CD4-positive, alpha-beta T cell treated with Interleukin-4 for 1 hour (primary cell): ENCODE data around the gene MPC2.
"Not testable (repeated sequence)": the region's sequence is repeated elsewhere in the genome, so short reads cannot be mapped to it uniquely, and the experiment has no call there.

Experiments used
- DNase-seq, 2 donors: peaks; one replicate each; pipeline ENCODE4 v3.0.0-alpha.2; 2020 to 2022

Gene MPC2

DNA sequence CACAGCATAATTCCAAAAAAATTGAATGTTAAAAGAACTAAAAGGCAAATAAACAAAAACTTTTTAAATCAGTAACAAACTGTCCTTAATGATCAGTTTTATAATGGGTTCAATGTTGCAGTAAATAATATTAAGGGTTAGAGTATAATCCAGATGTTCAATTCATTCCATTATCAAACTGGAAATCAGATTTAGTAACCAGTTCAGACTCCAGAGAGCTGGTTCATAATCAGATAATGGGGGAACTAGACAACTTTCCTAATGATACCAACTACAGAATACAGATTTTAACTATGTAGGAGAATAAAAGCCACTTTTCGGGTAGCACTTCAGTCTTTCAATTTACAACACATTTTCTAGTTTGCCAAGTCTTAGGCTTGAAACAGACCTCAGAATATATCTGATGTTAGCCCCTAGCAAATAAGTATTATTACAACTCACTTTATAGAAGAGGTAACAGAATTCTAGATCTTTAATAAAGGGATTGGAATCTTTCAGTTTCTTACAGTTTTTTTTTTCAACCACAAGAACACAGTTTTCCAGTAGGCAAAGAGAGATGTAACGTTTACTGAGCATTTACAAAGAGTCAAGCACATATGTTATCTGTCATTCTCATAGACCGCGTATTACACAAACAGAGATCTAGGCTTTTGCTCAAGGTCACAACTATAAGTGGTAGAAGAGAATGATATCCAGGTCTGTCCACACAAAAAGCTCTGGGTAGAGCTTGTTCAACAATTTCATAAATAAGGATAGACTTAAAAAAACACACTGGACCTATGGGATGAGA is 2.3 kb downstream of the MPC2 start:
- DNase-seq, result peak in 1 of 2 donors; percentile 9

DNA sequence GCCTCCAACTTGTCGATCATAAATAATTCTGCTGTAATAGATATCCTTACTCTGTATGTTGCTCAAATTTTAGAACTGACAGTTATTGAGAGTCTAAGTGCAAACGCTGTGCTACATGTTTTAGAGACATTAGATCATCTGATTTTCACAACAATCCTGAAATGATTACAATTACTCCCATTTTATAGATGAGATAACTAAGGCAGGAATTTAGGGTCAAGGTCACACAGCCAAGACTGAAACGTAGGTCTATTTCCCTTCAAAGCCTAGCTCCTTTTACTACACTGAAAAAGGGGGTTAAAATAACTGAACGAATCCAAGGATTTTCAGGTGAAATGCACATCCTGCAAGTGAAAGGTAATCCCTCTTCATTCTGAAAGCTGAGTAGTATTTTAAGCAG is 3.1 kb downstream of the MPC2 start:
- no peak for DNase-seq

DNA sequence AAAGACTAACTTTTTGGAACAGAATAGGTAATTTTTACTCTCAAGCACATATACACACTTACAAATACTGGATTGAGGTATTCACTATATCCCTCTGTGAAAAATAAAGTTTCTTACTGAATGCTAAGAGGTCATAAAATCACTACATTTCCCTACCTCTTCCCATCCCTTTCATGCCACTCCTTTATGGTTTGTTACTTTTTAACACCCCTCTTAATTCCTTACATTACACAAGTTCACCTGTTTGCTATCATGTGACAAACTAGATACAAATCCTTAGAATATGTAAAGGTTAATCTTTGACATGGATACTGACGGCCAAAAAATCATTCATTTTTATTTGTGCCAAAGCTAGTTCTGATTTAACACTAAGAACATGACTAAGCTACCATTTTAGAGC is 7.1 kb downstream of the MPC2 start:
- DNase-seq, result no peak

DNA sequence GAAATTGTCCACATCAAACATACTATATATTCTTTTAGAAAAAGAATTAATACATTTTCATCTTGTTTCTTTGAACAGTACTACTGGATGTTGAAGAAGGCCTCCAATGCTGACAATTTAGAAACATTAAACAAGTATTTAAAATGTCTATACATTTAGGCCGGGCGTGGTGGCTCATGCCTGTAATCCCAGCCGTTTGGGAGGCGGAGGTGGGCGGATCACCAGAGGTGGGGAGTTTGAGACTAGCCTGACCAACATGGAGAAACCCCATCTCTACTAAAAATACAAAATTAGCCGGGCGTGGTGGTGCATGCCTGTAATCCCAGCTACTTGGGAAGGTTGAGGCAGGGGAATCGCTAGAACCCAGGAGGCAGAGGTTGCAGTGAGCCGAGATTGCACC is 8.0 kb downstream of the MPC2 start:
- not testable (repeated sequence) for DNase-seq

DNA sequence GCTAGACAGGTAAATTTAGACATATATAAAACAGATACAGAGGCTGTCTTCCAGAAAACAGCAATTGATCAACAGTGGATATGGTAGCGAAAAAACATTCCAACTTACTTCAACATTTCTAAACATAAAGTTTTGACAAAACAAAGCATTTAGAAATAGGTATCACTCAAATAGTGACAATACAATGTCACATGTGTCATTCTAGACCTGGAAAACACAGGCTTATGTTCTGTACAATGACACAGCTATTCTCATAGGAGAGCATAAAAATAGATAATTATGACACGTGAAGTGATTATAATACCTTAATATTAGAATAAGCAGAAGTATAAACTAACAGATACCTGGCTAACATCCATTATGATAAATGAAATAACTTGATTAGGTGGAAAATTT is 8.4 kb downstream of the MPC2 start:
- DNase-seq, result no peak

DNA sequence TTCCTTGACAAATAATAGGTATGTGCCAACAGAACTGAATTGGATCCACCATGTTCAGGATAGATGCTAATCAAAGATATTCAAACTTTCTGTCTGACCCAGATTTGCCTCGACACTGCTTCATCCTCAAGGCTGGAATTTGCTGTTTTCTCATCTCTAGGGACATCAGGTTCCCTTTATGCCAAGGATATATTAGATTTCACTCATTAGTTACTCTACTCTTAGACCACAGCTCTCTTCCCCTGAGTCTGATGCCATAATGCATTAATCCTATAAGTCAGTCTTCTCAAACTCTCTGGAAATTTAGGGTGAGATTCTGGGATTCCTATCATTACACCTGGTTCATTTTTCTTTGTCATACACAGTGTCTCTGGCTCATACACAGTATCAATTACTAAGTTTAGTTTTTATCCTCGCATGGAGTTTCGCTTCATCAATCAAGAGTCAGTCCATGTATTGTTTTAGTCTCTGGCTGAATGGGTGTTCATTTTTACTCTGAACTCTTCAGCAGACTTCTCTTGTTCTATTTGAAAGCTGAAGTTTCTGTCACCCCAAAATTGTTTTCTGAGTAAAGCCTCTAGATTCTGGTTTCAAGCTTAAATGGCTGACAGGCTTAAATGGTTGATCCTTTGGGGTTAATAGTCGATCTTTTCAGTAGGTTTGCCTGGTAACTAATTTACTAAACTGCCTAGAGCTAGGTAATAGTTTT is 9.7 kb downstream of the MPC2 start:
- DNase-seq, result no peak

DNA sequence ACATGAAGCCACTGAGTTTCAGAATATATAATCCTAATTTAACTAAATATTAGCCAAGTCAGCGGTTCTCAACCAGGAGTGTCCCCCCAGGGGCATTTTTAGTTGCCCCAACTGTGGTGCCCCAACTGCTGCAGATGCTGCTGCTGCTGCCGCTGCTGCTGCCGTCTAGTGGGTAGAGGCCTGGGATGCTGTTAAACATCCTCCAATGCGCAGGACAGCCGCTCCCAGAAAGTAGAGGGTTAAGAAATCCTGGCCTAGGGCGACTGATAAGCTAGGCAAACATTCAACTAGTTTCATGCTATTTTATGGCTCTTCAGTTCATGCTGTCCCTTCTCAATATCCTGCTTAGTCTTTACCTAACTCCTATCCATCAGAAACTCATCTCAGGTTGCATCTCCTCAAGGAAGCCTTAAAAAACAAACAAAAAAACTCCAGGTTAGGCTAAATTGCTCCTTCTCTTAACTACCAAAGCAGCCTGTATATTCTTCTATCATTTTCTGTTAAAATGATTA is 10.3 kb downstream of the MPC2 start:
- DNase-seq, result no peak

DNA sequence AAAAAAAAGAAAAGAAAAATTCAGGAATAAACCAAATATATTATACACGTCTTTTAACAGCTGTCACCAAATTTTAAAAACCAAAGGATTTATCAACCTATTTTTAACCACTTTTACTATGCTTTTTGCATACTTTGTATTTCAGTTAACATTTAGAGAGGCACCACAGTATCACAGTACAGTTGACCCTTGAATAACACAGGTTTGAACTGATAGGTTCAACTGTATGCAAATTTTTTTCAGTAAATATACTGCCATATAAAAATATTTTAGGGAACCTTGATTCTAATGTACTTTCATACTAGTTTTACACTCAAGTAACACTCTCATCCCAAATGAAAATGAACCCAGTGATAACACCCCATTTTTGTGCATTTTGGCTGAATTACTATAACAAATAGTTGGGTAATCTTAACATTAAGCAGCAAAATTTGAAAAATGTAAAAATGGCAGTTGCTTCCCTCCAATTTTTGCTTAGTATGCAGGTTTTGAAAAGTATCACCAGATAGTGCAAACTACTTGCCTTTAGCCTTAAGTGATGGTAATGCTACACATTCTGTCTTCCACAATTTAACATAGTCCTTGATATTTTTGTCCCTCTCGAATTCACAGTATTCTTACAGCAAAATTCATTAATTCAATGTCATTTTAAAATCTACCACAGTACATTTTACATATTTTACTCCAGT is 12.2 kb downstream of the MPC2 start:
- no peak for DNase-seq

DNA sequence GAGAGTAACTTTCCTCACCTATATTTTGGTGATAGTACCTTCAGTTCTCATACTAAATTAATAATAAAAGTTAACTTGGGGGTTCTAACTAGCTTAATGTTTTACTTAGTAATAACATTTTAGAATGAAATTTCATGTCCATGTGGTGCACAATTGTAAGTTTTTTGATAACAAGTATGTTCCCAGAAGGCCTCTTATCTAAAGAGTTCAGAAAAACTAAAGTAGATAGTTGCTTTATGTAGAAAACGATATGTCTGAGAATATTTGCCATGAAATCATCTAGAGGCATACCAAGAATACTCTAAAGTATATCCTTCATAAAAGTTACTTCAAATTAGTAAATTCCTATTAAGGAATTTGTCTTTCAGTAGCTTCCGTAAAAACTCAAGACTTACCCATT is 12.8 kb downstream of the MPC2 start:
- DNase-seq, result no peak

DNA sequence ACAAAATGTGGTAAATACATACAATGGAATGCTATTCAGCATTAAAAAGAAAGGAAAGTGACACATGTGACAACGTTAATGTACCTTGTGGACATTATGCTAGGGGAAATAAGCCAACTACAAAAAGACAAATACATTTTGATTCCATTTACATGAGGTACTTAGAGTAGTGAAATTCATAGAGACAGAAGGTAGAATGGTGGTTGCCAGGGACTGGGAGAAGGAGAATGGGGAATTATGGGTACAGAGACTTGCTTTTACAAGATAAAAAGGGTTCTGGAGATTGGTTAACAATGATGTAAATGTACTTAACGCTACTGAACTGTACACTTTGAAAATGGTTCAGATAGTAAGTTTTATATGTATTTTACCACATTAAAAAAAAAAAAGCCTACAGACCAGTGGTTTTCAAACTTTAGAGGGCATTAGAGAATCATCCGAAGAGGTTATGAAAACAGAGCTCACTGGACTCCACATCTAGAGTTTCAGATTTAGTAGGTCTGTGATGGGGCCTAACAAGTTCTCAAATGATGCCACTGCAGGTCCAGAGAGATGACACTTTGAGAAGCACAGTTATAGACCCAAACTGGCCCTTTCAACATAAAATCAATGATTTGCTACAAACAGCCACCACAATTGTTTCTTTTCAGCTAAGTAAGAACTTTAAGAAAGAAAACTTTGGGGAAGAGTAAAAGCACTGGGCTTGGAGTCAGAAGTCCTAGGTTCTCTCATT is 13.4 kb downstream of the MPC2 start:
- DNase-seq, result no peak

DNA sequence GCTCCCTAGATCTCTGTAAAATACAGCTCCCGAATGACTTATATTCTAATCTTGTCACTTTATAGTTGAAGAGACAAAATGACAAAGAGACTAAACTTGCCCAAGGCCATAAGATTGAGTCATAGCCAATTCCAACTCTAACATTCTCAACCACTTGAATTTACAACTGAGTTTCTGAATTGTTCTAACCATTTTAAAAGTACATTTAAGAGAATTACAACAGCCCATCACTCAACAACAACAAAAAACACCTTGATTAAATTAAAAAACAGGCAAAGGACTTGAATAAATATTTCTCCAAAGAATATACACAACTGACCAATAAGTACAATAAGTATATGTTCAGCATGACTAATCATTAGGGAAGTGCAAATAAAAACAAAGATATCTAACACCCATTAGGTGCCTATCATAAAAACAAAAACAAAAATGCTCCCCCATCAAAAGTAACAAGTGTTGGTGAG is 14.2 kb downstream of the MPC2 start:
- no peak for DNase-seq

DNA sequence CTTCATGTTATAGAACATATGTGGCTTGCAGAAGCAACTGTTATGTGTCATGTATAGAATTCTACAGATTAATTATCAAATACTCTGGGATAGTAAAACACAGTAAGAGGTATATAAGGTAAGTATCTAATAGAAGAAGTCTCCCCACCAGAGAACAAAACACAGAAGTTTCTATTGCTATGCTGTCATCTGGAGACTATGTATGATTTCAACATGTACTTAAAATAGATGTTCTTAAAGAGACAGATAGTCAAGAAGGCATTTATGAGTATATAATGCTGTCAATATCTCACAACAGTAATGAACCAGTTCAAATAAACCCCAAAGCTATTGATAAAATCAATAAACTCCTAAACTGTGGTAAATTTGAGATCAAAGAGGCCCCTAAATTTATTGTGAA is 14.8 kb downstream of the MPC2 start:
- no peak for DNase-seq

DNA sequence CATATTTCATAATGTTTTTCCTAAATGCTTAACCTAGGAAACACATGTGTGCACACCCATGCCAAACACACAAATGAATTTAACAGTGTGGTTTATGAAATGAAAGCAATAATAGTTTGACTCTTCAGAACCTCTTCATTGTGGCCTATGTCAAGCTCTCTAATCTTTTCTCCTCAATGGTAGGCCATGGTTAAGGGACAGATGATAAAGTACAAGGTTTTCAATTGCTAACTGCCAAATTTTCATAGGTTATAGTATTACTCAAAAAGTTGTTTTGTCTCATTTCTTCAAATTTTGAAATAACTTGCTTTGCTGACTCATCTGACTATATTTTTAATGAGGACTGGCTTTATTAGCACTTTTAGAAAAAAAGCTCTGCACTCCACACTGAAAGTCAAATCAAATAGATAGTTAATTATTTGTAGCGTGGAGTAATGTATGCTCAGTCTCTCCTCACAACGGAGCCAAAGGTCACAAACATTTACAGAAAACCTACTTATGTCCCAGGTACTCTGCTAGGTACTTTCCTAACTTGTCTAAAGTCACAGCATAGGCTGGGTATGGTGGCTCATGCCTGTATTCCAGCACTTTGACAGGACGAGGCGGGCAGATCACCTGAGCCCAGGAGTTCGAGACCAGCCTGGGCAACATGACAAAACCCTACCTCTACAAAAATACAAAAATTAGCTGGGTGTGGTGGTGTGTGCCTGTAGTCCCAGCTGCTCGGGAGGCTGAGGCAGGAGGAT is 19.9 kb downstream of the MPC2 start:
- DNase-seq, result no peak

DNA sequence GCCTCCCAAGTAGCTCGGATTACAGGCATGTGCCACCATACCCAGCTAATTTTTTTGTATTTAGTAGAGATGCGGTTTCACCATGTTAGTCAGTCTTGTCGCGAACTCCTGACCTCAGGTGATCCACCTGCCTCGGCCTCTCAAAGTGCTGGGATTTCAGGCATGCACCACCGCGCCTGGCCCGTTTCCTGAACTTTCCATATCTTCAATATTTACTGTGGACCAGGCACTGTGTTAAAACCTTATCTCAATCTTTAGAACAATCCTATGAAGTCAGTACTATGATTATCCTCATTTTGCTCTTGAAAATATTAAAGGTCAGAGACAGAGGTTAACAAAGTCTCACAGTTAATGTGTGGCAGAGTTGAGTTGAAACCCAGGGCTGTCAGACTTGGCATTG is 21.3 kb downstream of the MPC2 start:
- no peak for DNase-seq

DNA sequence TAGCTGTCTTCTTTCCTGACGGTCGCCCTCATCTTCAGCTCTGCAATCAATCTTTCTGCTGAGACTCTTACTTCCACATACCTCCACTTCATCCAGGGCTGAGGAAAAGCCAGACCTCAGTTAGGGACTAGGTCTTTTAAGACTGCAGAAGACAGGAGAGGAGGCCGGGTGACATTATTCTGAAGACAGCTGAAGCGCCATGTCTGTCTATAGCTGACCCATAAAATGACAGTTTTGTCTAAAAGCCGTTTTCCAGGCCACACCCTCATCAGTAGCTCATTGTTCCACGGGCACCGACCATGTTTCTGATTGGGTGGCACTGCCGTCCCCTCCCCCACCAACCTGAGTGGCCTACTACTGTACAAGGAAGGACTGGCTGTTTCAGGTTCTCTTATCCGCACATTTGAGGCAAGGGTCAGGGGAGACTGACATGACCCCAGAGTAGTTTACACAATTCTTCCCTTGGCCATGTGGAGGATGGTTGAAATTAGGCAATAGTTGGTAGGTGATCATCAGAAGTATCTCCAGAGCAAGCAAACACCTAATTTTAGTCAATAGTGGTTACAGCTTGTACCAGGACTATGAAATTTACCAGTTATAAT is 22.9 kb downstream of the MPC2 start, which contains the start of gene ADCY10:
Gene ADCY10 (minus strand): TSS at position 240 of the 602 bp plus-strand sequence. CDS start 8,994 bp downstream, outside the sequence.
- DNase-seq, result no peak

DNA sequence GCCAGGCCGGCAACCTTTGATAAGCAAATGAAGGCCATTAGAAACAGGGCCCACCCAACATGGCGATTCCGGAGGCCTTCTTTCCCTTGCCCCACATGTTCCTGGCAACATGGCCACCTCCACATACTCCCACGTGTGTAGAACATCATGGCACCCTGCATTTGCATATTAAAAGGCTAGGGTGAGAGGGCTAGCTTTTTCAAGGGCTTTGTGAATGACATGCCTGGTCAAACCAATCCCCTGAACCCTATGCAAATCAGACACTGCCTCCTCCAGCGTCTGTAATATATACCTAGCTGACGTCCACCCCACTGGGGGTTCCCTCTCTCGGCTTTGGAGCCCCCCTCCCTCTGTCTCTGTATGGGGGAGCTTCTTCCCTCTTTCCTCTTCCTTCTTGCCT is 24.6 kb downstream of the MPC2 start:
- no peak for DNase-seq

DNA sequence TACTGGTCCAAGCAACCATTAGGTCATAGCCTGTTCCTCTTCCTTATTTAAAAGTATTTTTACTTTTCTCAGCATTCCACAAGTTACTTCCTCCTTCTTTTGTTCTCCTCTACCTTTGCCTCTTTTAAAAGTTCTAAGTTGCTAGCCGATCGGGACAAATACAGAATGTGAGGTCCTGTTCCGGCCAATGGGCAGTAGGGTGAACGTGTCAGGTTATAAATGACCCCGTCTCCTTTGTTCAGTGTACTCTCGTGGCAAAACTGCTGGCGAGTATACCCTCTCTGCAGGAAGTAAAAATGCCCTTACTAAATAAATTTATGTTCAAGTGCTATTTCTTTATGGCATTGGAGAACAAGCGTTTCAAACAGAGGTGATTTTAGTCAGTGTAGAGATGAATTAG is 25.5 kb downstream of the MPC2 start:
- no peak for DNase-seq

DNA sequence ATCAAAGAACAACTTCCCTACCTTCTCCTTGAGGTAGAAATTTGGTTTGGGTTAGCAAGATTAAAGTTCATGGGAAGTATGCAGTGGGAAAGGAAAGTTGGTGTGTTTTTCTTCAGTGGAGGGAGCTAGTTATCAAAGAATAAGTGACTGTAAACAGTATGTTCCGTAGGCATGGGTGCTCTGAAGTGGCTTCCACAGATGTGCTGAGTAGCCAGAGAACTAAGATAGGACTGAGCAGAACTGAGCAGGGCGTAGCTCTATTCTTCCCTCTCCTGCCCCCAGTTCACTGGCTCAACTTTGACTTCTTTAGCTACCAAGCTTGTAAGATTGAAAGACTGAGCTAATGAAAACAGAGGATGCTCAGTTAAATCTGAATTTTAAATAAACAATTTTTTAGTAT is 26.3 kb downstream of the MPC2 start:
- no peak for DNase-seq

DNA sequence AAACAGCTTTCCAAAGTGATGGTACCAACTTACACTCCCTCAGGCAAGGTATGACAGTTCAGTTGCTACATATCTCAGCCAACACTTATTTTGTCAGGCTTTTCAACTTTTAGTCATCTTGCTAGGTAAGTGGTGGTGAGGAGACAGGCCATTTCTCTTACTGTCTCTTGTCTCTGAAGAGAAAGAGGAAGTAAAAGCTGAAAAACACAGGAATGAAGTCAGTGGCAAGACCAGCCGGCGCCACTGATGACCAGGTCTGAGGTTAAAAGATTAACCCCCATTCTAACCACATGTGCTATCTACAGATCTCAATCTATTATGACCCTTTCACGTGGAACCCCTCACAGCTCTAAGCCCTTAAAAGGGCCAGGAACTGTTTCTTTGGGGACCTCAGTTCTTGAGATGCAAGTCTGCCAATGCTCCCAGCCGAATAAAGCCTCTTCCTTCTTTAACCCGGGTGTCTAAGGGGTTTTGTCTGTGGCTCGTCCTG is 27.1 kb downstream of the MPC2 start:
- DNase-seq, result no peak

DNA sequence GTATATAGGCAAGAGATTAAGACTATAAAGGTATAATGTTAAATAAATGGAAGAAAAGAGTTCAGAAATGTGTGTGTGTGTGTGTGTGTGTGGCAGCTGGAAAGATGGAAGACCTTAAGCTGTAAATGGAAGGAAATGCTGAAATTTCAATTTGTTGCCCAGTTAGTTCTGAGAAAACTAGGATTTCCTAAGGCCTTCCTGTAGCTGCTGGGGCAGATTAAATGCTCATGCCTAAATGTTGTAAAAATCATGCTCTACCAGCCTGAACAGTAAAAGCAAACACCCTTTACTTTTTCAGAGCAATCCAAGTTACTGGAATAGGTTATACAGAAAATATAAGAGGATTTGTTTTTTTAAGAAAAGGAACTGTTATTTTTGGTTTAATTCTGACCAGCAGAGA is 31.2 kb downstream of the MPC2 start:
- DNase-seq, result no peak

DNA sequence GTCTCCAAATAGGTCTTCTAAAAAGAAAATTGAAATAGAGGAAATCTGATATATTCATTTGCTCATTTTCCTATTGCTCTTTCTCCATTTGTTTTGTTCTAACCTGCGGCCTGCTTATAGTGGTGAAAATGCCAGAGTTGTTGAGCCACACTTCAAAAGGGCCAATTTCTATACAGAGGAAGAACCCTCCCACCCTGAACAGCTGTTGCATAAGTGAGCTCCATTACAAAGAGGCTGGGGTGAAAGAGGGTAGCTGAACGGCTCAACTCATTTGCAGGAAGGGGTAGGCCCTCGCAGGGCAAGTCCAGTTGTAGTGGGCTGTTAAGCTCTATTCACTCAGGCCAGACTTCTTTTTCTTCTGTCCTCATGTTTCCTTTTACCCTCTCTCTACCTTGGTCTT is 31.7 kb downstream of the MPC2 start:
- no peak for DNase-seq
